Measurements from ENCODE around the gene HPSE2.

The HPSE2 gene

DNA sequence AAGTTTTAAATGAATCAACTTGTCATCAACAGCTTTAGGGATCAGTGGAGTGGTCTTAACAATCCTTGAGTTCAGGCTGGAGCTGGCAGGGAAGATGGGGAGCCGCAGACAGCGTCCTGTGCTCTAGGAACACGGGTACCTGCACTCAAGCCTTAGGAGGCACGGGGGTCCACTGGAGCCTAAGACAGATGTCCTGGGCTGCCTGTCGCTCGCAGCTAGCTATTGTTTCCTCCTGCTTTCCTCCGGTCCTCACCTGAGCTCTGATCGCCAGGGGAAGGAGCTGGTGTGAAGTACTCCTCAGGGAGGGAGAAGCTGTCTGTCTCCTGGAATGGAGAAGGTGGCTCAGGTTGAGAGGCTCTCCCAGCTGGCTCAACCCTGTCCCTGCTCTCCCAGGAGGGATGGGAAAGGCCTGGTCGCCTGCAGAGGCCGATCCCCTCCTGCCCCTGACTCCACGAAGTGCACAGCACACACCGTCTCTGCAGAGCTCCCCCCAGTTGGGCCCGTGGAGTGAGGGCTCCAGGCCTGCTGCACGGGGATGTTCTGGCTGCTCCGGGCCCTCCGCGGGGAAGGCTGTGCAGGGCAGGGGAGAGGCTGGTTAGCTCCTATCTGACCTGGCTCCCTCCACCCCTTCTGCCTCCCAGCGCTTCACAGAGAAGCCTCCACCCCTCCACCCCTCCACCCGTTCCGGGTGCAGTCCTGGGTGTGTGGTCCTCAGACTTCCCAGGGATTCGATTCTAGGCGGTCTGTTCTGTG, 806.2 kb downstream of the HPSE2 start:
- DNase-seq (ENCODE audit: low read depth) = no peak

DNA sequence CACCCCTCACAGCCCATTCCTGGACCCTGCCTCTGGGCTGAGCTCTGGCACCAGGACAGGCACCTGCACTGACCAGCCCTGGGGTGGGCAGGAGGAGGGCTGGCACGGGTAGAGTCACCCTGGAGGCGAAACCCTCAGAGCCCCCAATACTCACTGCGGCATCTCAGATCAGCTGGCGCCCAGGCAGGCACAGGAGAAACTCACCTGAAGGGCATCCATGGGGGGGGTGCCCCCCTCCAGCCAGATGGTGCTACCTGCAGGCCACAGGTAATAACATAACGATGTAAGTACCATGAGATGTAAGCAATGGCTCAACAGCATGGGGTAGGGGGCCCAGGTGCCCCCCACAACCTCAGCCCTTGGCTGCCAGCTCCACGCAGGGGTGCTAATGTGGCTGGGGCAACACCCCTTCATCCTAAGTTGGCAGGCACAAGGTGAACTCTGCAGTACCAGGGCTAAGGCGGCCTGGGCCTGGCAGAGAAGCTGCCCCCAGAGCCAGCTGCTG, 808.6 kb downstream of the HPSE2 start:
- DNase-seq (ENCODE audit: low read depth) = no peak

DNA sequence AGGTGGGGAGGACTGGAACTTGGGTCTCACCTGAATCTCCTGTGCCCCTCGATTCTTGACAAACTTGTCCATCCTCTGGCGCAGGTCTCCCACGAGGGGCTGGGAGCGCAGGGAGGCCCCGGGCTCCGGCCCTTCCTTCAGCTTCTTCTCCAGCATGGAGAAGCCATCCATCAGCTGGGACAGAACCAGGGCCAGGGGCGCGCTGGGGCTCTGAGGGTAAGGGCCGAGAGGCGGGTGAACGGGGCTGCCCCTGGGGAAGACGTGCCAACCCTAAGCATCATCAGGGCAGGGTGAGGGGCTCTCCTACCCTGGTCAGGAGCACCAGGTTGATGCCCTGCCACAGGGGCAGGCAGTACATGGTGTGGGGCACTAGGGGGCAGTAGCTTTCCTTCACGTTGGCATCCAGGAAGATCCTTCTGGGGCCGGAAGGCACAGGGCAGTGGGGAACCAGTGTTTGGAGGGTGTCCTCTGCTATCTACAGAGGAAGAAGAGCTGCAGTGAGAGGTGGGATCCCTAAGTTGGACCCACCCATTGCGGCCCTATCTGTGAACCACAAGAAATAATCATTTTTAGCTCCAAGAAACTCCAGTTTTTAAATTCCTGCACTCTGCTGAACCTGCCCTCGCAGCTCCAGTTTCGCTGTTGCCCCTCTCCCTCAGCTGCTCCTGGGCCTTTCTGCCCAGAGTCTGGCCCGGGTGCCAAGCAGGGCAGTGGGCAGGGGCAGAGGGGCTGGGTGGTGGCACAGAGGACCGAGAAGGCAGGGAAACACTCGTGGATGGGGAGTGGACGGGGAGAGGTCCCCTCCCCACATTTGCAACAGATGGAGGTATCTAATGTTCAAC, 809.9 kb downstream of the HPSE2 start:
- peak; percentile 67 for DNase-seq (ENCODE audit: low read depth)

DNA sequence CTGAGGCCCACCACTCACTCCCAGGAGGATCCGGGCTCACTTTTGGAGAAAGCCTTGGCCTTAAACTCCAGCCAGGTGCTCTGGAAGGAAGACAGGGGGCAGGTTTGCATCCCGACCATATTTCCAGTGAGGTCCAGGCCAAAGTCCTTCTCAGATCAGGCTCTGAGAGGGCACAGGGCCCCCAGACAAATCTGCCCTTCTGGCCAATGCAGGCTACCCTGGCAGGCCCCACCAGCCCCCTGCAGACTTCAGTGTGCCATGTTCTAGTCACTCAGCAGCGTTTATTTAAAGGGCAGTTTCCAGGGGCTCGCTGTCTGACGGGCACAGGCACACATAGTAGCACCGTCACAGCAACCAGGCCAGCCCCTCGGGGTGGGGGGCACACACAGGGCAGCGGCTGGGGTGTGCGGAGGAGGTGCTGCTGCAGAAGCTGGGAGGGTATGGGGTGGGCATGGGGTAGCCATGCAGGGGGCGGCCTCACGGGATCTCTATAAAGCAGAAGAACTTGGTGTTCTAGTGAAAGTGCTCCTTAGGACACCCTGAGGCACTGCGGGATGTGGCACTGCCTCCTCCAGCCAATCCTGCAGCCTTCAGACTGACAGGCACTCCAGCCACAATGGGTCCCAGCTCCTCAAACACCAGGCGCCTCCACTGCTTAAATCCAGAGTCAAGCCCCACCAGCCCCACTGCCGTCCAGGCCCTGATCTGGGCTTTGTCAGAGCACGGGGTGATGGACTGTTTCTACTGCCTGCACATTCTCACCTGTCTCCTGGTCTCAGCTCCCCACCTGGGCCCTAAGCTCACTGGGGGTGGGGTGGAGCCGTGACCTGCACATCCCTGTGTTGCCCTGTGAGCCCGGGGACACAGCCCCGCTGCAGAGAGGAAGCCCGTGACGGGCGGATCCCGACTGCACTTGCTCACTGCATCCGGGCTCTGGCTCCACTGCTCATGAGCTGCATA, 811.1 kb downstream of the HPSE2 start:
- no peak for DNase-seq (ENCODE audit: low read depth)

DNA sequence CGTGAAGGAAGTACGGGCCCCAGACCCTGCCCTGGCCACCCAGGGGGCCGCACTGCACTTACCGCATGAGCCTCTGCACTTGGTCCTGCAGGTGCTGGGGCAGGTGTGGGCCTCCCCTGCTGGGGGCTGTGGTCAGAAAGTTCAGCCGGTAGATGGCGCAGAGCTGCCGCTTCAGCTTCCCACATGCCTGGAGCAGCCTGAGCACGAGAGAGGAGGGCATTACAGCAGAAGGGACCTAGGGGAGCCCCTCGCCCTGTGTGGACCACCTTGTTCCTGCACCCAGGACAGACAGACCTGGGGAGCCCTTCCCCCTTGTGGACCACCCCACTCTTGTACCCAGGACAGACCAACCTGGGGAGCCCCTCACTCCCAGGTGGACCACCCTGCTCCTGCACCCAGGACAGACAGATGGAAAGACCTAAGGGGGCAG, 811.9 kb downstream of the HPSE2 start:
- no peak for DNase-seq (ENCODE audit: low read depth)

DNA sequence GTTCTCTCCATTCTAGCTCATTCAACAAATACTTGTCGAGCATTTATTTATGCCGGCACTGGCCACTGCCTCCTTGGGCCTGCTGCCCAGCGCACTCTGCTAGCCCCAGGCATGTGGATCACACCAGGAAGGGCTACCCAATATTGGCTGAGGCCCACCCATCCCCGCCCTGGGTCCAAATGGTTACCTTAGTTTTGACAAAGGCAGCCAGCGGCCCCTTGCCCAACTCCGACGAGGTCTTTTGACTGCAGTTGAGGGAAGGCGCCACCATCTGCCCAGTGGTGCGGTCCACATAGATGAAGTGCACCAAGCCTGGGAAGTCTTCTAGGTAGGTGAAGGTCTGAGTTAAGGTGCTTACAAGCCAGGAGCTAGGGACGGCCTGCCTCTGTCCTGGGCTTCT, 813.5 kb downstream of the HPSE2 start:
- DNase-seq (ENCODE audit: low read depth) = no peak

DNA sequence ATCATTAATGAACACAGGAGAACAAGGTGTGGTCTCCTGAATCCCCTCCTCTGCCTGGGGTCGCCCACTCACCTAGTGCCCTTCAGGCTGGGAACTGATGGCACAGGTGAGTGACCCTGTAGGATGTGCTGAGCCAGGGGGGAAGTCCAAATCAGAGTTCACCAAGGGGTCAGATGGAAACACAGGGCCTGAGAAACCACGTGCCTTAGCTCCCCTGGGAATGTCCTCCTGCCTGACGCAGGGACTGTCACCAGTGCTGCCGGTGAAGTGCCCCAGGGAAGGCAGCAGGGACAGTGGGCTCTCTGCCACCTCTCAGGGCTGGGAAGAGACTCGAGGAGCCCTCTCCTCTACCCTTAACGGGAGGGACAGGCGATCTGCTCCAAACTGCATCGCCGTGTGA, 814.9 kb downstream of the HPSE2 start:
- no peak for DNase-seq (ENCODE audit: low read depth)

DNA sequence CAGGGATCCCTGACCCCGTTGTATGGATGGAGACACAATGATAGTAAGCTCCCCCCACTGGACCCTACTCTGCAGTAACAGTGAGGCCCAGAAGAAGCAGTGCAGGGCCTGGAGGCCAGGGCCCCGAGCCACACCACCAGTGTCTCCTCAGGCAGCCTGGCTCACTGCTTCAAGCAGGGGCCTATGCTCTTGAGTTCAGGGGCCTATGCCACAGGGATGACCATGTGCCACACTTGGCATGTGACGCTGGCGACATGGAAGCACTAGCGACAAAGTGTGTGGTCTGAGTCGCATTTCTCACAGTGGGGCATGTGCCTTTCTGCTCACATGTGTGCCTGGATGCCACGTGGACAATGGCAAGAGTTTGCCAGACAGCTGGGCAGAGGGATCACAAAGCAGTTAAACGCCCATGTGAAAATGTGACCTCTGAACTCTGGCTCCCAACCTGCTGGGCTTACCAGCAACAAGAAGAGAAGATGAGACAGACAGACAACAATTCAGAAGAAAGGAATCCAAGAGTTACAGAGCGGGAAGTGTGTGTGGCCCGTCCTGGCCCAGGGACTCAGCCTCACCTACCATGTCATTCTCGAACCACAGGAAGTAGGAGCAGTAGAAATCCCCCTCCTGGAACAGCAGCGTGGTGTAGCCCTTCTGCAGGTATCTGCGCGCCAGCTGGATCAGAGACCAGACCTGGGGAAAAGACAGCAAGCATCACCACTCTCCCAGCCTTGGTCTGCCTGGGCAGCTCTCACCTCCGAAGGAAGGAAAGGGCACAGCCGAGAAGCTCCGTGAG, 816.0 kb downstream of the HPSE2 start:
- DNase-seq (ENCODE audit: low read depth) = no peak

DNA sequence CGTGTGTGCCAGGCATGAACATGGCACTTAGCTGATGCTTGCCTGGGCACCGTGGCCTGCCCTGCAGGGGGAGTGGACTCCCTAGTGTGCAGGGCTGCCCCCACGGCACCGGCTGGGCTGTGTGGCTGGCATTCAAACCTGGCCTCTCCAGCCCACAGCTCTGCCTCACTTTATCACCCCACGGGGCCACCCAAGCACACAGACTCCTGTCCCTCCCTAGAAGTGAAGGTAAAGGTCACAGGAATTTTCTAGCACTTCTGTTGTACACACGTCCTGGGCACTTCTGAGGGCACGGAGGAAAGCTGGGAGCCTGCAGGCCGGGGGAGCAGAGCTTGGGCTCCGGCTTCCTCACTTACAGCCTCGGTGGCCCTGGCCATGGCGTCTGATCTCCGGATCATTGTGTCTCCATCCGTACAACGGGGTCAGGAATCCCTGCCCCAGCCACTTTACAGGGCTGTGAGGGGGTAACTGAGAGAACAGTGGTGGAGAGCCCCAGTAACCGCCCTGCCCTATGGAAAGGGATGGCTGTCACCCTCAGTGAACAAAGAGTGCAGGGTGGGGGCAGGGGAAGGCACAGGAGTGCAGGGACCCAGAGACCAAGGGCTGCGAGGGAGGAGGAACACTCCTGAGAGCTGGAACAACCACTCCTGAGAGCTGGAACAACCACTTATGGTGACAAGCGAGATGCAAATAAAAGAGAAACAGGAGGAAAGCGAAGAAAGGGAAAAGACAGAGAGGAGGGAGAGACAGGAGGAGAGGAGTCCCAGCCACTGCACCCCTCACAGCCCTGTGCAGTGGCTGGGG, 816.8 kb downstream of the HPSE2 start:
- DNase-seq (ENCODE audit: low read depth) = no peak

DNA sequence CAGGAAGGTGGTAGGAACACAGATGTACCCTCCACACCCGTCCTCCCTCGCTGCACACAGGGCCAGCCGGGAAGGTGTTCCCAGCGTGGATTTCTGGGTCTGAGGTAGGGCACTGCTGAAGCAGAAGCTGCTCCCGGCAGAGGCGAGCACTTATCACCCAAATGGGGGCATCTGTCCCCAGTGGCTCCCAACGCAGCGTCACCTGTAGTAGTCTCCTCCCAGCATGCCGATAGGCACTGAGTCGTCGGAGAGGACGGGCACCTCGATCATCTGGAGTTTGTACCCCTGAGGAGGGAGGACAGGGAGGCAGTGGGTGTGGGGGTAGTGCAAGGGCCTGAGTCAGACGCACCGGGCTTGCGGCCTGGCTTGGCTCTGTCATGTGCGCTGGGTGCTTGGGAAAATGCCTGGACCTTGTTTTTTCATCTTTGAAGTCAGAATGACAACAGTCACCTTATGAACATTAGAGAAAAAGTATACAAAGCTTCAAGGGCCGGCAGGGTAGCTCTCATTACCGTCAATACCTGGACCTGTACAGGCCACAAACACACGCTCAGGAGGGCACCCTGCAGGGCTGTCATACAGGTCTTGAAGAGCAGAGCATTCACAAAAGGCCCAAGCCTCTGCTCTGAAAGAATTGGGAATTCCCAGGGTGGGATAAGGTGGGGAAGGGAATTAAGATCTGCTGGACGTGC, 817.5 kb downstream of the HPSE2 start:
- DNase-seq (ENCODE audit: low read depth) = no peak

DNA sequence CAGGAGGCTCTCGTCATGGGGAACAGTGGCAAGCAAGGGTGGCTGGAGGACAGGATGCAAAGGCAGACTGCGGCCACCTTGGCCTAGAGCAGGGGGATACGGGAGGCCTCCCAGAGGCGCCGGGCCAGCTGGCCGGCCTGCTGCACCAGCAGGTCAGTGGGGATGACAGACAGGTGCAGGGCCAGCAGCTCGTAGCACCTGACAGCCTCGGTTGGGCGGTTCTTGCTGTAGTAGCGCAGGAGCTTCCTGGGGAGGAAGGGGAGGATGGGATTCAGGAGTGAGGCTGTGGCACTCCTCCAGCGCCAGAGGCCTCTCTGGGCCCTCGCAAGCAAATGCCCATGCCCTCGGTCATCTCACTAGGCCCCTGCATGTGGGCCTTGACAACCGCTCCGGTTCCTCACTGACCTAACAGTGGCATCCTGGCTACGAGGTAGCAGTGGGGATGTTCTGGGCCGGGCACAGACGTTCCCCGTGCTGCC, 818.1 kb downstream of the HPSE2 start:
- DNase-seq (ENCODE audit: low read depth) = no peak

DNA sequence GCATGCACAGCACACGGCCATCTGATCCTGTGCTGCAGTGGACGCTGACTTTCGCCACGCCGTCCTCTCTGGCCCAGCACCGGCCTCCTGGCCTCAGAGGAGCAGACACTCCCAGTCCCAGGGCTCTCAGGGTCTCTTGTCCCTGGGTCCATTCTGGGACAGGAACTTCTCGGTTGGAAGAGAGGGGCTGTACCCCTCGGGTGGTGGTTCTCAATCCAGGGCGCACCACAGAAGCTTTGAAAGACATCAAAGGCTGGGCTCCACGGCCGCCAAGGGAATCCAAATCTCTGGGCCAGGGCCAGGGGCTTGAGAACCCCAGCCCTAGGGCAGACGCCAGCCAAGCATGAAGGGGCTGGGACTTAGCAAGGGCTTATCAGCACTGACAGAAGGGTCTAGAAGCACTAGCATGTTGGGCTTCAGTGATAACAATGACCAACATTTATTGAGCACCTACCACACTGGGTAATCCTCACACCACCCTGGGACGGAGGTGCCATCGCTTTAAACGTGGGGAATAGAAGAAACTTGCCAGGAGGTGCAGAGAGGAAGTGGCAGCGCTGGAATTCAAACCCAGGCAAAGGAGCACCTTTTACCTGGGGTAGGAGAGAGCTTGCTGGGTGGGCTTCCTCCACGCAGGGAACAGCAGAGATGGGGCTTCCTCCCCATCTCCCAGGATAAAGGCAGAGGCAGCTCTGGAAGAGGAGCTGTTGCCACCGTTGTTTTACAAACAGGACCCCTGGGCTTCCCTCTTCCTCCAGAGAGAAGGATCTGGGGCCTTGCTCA, 818.9 kb downstream of the HPSE2 start:
- peak; percentile 35 for DNase-seq (ENCODE audit: low read depth)

DNA sequence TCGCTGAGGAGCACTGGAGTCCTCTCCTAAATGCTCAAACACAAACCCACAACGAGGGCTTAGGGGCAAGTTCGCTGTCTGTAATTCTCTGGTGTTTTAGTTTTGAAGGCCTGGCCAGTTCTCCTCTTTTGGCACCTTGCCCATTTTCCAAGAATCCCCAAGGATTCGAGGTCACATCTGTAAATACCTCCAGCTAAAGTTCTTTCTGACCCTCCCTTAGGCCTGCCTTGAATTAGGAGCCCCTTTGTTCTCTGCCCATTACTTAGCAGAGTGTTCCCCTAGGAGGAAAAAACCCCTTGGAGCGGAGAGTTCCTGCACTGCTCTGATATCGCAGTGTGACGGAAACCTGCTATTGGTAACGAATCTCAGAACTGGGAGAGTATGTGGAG, 819.9 kb downstream of the HPSE2 start:
- DNase-seq (ENCODE audit: low read depth) = no peak

DNA sequence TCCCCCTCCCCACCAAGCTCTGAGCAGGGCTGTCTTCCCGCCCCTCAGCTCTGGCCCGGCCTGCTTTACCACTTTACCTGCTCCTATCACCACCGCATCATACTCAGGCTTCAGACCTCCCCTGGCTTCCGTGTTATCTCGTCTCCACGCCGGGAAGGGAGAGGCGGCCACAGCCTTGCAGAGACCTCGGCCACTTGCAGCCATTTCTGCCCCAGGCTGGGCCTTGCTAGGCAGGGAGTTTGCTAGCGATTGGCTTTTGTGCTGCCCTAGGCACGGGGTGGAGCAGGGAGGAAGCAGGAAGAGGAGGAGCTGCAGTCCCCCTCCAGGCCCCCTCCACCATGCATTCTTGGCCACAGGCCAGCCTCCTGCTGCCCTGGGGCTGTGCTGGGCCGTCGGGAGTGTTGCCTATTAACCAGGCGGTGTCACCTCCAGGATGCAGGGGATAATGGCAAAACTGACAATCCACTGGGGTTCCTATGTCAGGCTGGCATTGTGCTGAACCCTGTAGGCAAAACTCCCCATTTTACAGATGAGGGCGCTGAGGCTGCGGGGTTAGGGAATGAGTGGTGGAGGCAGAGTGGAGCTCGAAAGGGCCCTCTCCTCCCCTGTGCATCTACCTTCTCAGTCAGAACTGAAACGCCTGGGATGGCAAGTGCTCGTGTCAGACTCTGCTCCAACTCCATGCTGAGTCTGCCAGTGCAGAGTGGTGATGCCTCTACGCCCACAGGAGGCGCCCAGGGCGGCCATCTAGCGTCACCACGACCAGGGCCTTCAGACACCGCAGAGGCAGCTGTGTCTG, 820.5 kb downstream of the HPSE2 start, which contains the start of gene PYROXD2:
Gene PYROXD2, minus strand, starts transcription at position 251 of the 799 bp plus-strand sequence. Its CDS starts 47 bp downstream, at position 204.
- peak; percentile 80 for DNase-seq (ENCODE audit: low read depth)

DNA sequence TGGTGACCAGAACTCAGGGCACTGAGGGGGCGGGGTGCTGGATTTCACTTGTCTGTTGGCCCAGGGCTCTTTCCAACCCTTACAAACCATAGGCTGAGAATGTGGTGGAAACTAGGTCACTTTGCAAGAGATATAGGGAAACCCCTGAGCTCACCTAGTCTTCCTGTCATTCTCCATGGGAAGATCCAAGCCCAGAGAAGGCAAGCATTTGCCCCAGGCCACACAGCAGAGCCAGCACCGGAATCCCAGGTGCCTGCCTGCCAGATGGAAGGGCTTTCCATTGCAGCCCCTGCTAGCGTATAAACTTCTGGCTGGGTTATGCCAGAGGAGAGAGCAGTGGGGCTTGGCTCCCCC, 821.1 kb downstream of the HPSE2 start:
- DNase-seq (ENCODE audit: low read depth) = no peak

DNA sequence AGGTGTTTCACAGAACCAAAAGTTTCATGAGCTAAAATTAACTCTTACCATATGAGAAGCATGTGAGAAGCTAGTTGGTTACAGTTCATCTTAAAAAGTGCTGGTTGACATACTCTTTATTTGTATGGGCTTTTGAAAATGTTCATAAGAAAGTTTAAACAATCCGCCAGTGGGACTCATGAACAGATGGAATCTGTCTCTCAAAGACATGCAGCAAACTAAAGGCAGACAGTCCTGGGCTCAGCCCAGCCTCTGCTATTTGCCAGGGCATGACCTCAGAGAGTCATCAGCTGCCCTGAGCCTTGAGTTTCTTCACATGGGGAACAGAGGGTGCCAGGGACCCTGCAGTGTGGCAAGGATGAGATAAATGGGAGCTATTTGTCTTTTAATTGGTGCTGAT, 823.9 kb downstream of the HPSE2 start:
- no peak for DNase-seq (ENCODE audit: low read depth)

DNA sequence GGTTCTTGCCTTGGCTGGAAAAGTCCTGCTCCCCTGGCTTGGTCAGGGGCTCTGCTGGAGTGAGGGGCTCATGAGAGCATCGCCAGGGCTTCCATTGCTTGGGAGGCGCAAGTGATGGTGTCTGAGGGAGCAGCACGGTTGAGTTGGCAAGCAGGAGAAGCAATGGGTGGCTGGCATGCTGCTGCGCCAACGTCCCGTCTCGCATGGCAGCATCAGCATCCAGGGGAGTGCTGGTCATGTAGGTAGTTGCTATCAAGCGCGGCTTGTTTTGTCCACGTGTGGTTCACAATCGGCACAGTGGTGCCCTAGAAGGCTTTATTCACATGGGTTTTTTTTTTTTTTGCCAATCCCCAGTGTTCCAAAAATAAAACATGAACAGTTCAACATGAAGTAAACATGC, 824.5 kb downstream of the HPSE2 start:
- no peak for DNase-seq (ENCODE audit: low read depth)

DNA sequence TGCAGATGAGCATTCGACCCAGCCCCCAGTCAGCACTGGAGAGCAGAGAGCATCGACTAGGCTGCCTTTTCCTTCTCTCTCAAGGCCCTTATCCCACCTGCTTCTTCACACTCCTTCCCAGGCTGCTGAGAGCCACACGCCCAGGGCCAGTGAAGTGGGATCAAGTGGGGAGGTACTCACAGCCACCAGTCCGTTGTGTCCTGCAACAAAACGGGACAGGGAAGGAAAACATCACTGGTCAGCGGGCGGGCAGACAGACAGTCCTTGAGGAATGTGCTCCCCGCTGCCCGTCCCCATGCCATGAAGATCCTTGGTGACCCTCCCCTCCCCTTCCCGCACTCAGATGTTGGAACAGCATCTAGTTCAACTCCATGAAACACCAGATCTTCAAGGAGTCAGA, 824.9 kb downstream of the HPSE2 start:
- no peak for DNase-seq (ENCODE audit: low read depth)
